ENCODE measurements around the gene RNF144A. TPM values are rescaled to one million over a fixed set of nuclear protein-coding genes. Genes with fewer than 3 reads are reported as not detected.

RNF144A gene
- total RNA-seq, 1 experiment from 2014 or later, result 9.5 TPM

DNA sequence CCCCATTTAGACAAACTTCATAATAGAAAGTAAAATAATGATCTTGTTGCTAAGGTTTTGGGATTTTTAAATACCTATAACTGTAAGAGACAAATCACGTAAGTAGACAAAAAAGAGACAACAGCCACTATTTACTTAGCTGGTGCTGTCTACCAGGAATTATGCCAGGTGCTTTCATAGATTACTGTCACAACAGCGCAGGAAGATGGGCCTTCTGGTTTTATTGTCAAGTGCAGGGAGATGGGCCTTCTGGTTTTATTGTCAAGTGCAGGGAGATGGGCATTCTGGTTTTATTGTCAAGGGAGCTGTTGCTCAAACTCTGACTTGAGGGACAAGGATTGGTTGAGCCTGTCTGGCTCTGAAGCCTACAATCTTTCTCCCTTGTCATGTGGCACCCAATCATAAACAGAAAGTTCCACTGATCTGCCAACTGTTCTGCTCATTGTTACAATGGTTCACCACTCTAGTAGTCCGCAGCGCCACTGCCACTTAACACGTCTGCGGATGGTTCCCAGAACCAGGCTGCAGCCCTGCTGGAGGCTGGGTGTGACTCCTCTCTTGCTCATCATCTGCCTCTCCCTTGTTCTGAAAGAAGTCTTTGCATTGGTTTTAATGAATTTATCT, 95.0 kb downstream of the RNF144A start:
- Histone ChIP-seq H2AFZ (ENCODE audit: low read length) (no peak overlapping the region), H3K4me2 (ENCODE audit: low read length) (peak overlapping the region; percentile 72), H3F3A (ENCODE audit: low read length, unreplicated experiment) (peaks cover 4% of the 10 kb centered on the region), H3K9me3 (ENCODE audit: low read length) (no peaks in the 10 kb centered on the region), H3K27ac (ENCODE audit: low read length) (peak overlapping the region; percentile 99), H4K20me1 (ENCODE audit: low read length) (no peaks in the 10 kb centered on the region), H3K27me3 (ENCODE audit: low read length) (no peaks in the 10 kb centered on the region), H3K79me2 (ENCODE audit: low read length) (no peaks in the 10 kb centered on the region), H3K4me1 (ENCODE audit: insufficient read depth, low read length) (peaks cover 73% of the 10 kb centered on the region), H3K9ac (ENCODE audit: low read length) (peak overlapping the region; percentile 90), H3K36me3 (ENCODE audit: low read depth, low read length) (no peaks in the 10 kb centered on the region), H3K9me2 (replicated peaks; ENCODE audit: low read length) (no peaks in the 10 kb centered on the region), H3K4me3 (ENCODE audit: low read length) (peak overlapping the region; percentile 3; the same call in 1 of the 2 replicates)
- TF ChIP-seq, protein P1, sequence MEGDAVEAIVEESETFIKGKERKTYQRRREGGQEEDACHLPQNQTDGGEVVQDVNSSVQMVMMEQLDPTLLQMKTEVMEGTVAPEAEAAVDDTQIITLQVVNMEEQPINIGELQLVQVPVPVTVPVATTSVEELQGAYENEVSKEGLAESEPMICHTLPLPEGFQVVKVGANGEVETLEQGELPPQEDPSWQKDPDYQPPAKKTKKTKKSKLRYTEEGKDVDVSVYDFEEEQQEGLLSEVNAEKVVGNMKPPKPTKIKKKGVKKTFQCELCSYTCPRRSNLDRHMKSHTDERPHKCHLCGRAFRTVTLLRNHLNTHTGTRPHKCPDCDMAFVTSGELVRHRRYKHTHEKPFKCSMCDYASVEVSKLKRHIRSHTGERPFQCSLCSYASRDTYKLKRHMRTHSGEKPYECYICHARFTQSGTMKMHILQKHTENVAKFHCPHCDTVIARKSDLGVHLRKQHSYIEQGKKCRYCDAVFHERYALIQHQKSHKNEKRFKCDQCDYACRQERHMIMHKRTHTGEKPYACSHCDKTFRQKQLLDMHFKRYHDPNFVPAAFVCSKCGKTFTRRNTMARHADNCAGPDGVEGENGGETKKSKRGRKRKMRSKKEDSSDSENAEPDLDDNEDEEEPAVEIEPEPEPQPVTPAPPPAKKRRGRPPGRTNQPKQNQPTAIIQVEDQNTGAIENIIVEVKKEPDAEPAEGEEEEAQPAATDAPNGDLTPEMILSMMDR (conservative IDR thresholded peaks at IDR 0.05; ENCODE audit: low read depth, low read length), result peak; percentile 20; the same call in 1 of the 2 replicates
- TF ChIP-seq EZH2phosphoT487 (IDR thresholded peaks at IDR 0.05; ENCODE audit: borderline replicate concordance, low read length), result no peak
- intact Hi-C loops (cut with micrococcal nuclease), result loop anchor here (2.0 kb wide), 1 partner anchor 97 kb away; no protein-coding TSS in a partner anchor
- ChIA-PET CTCF (interaction anchor here (0.9 to 1.2 kb wide), 3 partner anchors 20 to 115 kb away, joined by 3 read pairs; no protein-coding TSS in a partner anchor), POLR2A (ENCODE audit: unreplicated experiment) (interaction anchor here (0.6 to 0.7 kb wide), 4 partner anchors 14 to 512 kb away, joined by 3 read pairs; no protein-coding TSS in a partner anchor)
- BruUV-seq (replicated peaks), result TSS peak; percentile 38
- DNase-seq (peak; percentile 81), ATAC-seq (peak; percentile 44)

DNA sequence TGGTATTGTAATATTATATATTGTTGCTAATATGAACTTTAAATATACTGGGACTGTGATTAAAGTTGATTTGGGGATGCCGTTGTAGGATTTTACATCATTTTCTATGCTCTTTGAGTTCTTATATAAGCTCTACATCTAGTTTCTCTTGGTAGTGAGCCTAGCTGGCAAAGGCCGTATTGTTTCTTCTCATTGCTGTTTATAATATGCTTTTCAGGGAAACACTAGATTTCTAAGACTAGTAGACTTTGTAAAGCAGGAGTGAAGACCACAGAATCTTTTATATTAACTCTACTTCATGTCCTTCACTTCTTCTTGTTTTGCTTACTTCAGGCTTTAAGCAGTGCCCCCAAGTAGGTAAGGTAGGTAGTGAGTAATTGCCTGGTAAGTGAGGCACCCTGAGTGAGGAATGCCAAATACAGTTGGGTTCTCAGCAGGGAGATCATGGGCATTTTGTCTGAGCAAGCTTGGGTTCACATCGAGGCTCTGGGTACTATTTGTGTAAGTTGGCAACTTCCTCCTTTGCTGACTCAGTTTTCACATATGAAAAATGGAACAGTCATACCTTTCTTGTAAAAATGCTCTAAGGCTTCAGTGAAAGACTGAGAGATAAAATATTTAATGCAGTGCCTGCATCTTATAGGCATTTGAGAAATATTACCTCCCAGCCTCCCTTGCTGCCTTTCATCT, 96.4 kb downstream of the RNF144A start:
- Histone ChIP-seq H3K27me3 (ENCODE audit: low read length) (no peaks in the 10 kb centered on the region), H3K9me2 (replicated peaks; ENCODE audit: low read length) (no peaks in the 10 kb centered on the region), H3K9me3 (ENCODE audit: low read length) (no peaks in the 10 kb centered on the region), H3K9ac (ENCODE audit: low read length) (peak overlapping the region; percentile 90), H3K36me3 (ENCODE audit: low read depth, low read length) (no peaks in the 10 kb centered on the region), H3K79me2 (ENCODE audit: low read length) (no peaks in the 10 kb centered on the region), H2AFZ (ENCODE audit: low read length) (no peak overlapping the region), H3K4me2 (ENCODE audit: low read length) (peak overlapping the region; percentile 27), H3F3A (ENCODE audit: low read length, unreplicated experiment) (peaks cover 4% of the 10 kb centered on the region), H3K4me1 (ENCODE audit: insufficient read depth, low read length) (peaks cover 64% of the 10 kb centered on the region), H3K27ac (ENCODE audit: low read length) (peak overlapping the region; percentile 99), H3K4me3 (ENCODE audit: low read length) (no peak overlapping the region), H4K20me1 (ENCODE audit: low read length) (no peaks in the 10 kb centered on the region)
- BruUV-seq (replicated peaks), result no TSS peak
- intact Hi-C loops (cut with micrococcal nuclease), result loop anchor here (2.0 kb wide), 1 partner anchor 99 kb away; no protein-coding TSS in a partner anchor
- TF ChIP-seq EZH2 (IDR thresholded peaks at IDR 0.05; ENCODE audit: low read length, unreplicated experiment) (no peak), EZH2phosphoT487 (IDR thresholded peaks at IDR 0.05; ENCODE audit: borderline replicate concordance, low read length) (no peak)
- TF ChIP-seq, protein P1 (conservative IDR thresholded peaks at IDR 0.05; ENCODE audit: low read depth, low read length), result no peak
- CTCF ChIA-PET, result interaction anchor here (0.7 kb wide), 1 partner anchor 47 kb away, joined by 3 read pairs; no protein-coding TSS in a partner anchor
- DNase-seq, result peak; percentile 76
- POLR2A ChIA-PET (ENCODE audit: unreplicated experiment), result no interaction called here
- ATAC-seq, result no peak; the same call in 1 of the 2 replicates
